Stimulated activated CD8-positive, alpha-beta memory T cell treated with anti-CD3 and anti-CD28 coated beads, Interleukin-4, amount 100 ng/mL, for 24 hours (primary cell): Measurements from ENCODE around the gene IL17B.
A peak's percentile ranks its signal among the peaks of the same experiment; 100 is the strongest.
"Not testable (repeated sequence)": the region's sequence is repeated elsewhere in the genome, so short reads cannot be mapped to it uniquely, and the experiment has no call there.

ENCODE experiments used
- DNase-seq: peaks from one replicate; pipeline ENCODE4 v3.0.0-alpha.2; 2020; ENCODE audit warnings: low read depth

Gene IL17B

DNA sequence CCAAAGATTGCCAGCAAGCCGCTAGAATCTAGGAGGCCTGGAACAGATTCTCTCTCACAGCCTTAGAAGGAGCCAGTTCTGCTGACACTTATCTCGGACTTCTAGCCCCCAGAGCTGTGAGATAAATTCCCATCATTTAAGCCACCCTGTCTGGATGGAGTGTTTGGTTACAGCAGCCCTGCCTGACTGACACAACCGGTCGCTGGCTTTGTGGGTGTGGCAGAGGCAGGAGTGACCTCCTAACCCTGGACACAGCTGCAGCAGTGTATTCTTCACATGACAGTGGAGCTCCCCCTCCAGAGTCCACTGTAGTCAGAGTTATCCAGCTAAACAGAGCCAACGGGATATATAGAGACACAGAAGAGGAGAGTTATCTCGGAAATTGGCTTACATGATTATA is 21.2 kb upstream of the IL17B start:
- no peak for DNase-seq

DNA sequence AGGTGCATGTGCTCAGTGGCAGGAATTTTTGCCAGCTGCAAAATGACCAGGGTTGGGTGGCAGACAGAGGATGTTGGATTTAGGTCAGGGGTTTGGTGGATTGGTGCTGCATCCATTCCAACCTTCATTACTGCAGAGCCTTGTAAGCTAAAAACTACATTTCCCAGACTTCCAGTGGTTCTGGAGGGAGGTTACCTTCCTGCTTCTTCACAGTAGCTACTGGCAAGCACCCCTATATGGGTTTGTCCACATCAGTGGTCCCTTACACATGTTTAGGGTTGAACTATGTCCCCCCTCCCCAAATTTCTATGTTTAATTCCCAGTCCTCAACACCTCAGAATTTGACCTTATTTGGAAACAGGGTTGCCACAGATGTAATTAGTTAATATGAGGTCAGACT is 20.7 kb upstream of the IL17B start:
- no peak for DNase-seq

DNA sequence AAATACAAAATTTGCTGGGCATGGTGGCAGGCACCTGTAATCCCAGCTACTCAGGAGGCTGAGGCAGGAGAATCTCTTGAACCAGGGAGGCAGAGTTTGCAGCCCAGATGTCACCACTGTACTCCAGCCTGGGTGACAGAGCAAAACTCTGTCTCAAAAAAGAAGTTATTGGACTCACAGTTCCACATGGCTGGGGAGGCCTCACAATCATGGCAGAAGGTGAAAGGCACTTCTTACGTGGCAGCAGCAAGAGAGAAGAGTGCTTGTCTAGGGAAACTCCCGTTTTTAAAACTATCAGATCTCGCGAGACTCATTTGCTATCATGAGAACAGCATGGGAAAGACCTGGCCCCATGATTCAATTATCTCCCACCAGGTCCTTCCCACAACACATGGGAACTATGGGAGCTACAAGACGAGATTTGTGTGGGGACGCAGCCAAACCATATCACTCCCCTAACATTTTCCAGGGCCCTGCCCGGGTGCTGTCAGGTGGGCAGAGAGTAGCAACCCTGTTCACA is 19.7 kb upstream of the IL17B start:
- DNase-seq, result not testable (repeated sequence)

DNA sequence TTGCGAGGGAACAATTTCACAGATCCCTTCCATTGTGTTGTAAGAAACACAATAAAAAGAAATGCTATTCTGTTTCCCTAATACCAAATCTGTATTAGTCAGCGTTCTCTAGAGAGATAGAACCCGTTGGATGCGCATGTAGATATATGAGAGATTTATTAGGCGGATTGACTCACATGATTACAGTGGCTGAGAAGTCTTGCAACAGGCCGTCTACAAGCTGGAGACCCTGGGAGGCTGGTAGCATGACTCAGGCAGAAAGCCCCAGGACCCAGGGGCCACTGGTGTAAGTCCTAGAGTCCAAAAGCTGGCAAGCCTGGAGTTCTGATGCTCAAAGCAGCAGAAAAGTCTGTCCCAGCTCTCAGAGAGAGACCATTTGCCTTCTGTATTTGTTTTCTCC is 18.4 kb upstream of the IL17B start:
- no peak for DNase-seq

DNA sequence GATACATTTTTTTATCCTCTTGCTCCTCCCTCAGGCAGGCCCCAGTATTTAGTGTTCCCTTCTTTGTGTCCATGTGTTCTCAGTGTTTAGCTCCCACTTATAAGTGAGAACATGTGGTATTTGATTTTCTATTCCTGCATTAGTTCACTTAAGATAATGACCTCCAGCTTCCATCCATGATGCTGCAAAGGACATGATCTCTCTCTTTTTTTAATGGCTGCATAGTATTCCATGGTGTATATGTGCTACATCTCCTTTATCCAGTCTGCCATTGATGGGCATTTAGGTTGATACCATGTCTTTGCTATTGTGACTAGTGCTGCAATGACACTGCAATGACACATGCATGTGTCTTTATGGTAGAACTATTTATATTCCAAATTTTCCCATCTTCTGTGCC is 15.9 kb upstream of the IL17B start:
- not testable (repeated sequence) for DNase-seq

DNA sequence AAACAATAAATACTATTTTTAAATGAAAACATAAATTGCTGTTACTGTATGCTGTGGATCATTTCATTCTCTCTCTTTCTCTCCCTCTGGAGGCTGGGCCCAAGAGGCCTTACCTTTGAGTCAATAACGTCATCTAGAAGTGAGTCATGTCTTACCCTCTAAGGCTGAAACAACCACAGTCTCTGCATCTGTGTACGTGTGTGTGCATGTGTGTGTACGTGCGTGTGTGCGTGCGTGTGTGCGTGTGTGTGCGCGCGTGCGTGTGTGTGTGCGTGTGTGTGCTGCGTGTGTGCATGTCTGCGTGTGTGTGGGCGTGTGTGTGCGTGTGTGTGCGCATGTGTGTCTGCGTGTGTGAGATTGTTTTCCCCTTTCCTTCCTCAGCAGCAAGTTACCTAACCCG is 13.6 kb upstream of the IL17B start:
- DNase-seq, result no peak

DNA sequence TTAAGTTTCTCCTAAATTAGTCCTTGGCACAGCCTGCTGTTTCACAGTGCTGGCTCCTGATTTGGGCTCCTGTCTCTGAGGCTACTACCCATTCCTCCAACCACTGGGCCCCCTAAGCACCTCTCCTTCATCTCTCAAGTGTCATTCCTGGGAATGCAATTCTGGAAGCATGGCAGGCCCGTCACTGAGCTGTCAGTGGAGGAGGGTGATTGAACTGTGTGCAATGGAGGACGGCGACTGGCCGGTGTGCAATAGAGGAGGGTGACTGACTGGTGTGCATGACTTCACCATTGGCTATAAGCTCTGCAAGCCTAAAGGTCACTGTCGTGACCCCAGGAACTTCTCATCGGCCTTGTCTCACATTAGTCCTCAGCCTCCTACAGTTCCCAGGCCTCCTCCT is 12.4 kb upstream of the IL17B start:
- no peak for DNase-seq

DNA sequence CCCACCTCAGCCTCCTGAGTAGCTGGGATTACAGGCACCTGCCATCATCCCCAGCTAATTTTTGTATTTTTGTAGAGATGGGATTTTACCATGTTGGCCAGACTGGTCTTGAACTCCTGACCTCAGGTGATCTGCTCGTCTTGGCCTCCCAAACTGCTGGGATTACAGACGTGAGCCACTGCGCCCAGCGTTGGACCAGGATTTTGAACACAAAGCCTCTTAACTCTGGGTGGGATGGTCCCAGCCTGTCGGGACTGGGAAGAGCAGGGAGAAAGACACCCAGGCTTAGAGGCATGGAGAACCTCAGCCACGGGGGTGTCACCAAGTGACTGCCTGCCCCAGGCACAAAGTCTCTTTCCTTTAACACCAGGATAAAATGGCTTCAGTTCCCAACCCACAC is 12.0 kb upstream of the IL17B start:
- DNase-seq, result not testable (repeated sequence)

DNA sequence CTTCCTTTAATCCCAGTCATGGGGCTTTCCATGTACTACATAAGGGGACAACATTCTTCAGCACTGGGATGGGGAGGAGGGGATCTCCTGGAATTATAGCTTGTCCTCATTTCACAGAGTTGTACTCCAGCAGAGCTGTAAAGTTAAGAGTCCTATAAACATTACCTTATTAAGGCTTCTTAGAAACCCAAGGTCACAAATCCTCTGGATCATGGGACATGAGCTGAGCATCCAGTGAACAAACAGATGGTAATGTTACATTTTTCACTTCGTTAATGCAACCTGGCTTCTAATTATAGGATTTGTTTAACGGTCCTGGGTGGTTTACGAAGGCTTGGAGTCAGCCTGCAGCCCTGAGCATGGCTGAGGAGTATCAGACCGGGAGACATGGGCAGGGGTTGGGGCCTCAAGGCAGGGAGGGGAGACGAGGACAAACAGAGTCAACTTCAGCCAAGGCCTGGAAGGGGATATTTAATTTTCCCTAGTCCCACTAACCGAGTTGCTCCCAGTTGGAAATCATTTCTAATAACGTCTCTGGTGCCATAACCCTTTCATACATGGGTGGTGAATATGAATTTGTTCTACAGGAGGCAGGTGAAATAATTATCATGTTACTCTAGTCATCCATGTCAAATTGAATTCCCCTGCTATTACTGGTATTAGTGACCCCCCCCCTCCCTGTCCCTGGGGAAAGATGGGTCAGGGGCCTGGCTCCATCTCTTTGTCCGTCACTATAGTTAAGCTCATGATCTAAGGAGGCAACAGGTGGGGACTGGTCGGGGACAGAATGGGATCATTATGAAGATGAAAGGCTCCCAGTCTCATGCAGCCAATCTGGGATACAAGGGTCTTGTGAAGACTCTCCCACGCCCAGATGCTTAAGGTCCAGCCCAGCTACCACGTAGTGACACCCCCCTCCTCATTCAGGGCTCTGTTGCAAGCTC is 10.7 kb upstream of the IL17B start:
- DNase-seq, result no peak

DNA sequence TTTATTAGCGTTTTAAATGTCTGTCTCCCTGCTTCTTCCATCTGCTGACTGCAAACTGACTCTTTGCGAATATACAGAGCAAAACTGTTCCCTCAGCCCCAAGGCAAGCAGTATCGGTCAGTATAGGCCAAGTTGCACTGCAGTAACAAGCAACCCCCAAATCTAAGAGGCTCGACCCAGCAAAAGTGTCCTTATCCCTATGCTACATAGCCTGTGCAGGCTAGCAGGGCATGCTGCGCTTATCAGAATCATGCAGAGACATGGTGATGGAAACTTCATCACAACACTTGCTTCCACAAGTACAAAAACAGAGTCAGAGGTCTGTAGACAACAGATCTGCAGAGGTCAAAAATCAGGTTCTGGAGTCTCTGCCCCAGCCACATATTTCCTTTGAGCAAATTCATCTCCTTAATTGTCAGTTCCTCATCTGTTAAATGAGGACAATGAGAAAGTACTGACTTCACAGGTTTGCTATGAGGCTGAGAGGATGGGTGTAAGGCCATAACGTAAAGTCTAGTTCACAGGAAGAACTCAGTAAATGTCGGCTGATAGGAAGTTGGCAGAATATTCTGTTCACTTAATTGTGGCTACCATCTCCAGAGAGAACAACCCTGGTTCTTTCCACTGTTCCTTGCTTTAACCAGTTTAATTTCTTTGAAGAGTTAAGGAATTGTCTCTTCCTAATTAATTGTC is 9.6 kb upstream of the IL17B start:
- DNase-seq, result no peak

DNA sequence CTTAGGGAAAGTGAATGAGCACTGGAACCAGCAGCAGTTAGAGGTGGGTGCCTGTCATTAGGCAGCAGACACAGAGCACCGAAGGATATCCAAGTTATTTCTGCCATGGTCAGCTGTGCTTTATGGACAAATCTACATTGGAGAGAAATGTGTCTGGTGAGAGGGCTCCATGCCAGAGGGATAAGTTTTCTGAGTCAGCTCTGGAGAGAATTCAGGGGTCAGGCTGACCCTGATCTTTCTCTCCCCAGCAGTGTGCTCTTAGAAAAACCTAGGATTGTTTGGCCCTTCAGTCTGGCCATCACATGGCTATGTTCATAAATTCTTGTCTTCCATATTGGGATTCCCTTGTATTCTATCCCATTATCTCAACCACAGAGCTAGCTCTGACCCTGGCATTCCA is 8.9 kb upstream of the IL17B start:
- DNase-seq, result no peak

DNA sequence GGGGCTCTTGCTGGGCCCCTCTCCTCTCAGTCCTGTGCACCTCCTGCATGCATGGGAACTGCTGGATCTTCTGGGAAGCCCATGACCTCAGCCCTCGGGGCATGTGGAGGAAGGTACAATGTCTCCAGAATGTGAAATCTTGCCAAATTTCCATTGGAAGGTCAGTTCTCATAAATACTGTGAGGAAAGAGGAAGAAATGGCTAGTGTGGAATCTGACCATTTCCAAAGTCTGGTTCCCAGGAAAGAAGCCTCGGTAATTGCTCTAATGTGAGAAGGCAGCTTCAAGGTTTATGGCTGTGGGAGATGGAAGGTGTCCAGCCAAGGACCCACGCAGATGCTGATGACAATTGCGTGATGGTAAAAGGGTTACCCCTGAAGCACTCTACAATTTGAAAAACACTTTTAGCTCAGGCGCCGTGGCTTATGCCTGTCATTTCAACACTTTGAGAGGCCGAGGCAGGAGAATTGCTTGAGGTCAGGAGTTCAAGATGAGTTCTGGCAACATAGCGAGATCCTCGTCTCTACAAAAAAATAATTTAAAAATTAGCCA is 8.1 kb upstream of the IL17B start:
- DNase-seq, result no peak

DNA sequence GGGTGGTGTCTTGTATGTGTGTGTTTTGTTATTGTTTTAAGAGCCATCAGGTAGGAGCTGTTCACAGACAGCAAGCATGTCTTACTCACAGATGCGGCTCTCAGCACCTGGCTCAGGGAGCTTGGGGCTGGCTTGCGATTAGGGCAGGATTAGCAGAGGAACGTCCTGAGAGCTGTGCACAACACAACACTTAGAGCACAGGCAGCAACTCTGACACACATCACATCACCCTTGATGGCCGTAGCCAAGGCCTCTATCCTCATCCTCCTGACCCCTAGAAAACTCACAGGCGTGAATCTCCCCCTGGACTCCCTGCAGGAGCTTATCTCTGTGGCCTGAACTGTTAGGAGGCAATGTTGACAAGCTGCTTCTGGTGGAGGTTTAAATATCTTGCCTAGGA is 7.1 kb upstream of the IL17B start:
- no peak for DNase-seq

DNA sequence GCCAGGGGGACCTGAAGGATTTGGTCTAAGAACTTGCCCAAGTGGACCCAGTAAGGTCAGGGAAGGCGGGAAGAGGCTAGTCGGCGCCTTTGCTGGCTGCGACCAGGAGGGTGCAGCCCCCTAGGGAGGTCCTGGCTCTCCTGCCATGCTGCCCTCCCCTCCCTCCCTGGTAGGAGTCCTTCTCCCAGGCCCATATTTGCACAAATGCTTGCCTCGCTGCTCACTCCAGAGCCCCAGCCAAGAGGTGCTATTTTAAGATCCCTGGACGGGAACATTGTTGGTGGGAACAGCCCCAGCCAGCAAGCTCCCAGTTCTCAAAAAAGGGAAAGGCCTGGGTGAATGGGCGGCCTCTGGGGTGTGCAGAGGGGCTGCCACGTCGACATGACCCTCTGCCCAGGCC is 4.3 kb upstream of the IL17B start:
- DNase-seq, result no peak

DNA sequence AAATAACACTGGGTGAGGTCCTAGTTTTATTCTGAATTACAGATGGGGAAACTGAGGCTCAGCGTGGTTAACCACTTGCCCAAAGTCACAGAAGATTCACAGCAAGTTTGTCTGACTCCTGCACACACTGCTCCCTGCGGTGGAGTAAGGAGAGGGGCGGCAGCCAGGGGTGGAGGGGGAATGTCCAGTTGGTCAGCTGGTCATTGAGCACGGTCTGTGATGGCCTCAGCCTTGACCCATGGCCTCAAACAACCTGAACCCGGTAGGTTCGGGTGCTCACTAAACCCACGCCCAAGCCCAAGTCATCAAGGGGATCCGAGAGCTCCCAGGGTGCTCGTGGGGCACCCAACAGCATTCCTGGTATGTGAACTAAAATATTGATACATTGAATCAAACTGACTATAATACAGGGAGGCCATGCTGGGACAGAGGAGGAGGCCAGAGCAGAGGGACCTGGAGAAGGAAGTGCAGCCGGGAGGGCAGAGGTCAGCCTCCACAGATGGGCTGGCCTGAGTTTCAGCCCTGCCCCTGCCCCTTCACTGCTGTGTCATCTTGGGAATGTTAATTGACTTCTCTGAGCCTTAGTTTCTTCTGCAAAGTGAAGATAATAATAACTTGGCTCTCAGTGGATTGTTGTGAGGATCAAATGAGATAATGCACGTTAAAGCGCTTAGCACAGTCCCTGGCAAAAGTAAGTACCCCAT is 3.6 kb upstream of the IL17B start:
- no peak for DNase-seq

DNA sequence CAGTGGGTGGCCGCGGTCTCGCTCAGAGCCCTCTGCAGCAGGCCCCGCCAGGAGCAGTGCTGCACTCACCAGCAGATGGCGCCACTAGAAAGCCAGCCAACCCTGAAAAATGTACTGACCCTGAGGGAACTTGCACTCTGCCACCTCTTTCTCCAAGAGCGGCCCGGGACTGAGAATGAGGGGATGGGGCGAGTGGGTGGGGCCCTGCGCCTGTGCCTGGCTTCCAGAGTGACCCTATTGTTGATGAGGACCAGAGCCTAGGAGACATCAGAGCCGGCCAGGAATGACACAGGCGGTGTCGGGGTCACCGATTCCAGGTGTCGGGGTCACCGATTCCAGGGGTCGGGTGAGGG is 2.9 kb upstream of the IL17B start:
- DNase-seq, result peak; percentile 58

DNA sequence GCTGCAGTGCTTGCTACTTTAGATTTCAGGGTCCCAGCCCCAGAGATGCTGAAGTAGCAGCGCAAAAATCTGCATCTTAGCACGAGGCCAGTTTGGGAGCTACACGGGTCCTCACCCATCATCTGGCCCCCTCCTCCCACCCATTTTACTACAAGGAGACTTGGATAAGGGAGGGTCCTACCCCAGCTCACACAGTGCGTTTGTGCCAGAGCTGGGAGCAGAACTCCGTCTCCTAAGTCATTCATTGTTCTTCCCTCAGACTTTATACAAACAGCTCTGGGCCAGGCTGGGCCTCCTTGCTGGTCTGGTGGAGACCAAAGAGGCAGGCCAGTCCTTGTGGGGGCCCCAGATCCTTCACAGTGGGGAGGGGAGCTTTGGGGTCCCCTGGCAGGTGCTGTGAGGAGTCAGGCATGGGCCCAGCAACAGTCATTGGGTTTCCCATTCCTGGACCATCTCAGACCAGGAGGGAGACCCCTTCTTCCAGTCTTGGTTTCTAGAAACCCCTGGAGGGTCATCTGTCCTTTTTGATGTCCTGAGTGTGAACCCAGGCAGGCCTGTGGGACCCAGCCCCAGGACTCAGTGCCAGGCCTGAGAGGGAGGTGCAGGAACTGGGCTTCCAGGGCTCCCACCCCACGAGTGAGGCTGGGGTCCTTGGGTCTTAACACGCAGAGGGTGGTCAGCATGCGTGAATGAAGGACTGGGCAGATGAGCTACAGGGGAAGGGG is 2.3 kb upstream of the IL17B start:
- DNase-seq, result no peak

DNA sequence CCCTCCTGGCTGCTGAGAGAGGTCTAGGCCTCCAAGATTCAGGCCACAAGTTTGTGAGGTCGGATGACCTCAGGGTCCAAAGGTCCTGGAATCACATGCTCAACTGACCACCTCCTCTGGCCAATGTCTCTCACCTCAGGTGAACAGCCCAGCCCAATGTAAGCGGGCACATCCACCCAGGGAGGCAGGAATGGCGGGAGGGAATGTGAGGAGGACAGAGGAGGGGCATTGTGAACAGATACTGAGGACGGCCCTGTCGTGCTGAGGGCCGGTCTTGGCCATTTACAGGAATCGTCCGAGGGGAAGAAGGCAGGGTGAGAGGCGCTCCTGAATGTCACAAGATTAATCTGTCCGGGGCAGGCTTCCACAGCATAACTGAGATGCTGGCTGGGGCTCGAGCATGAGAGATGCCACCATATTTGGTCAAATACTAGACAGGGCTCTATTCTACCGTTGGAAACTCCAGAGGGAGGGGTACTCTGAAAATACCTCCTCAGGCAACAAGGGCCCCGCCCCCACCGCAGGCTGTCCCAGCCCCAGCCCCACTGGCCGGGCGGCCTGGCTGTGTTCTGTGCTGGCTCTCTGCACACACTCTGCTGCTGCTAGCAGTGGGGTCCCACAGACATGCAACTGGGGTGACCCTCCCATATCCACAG is 1.5 kb upstream of the IL17B start:
- DNase-seq, result no peak

DNA sequence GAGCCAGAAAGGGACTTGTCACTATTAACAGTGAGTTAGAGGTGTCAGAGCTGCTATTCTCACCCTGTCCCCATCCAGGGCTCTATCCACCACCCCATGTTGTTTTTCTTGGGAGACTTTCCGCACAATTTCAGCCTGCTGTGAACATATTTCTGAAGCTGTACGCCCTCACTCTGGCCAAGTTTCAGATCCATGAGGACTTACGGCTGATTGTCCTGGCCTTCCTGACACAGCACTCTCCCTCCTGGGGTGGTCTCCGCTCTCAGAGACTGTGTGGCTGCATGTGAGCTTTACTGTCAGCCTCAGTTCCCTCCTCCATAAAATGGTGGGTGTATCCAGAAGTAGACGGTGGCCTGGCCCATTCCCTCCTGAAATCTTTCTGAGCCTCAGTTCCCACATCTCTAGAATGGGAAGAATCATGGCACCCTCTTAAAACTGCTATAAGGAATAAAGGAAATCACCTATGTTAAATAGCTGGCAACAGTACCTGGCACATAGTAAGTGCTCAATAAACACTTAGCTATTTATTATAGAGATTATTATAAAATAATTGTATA is 804 bp upstream of the IL17B start:
- no peak for DNase-seq

DNA sequence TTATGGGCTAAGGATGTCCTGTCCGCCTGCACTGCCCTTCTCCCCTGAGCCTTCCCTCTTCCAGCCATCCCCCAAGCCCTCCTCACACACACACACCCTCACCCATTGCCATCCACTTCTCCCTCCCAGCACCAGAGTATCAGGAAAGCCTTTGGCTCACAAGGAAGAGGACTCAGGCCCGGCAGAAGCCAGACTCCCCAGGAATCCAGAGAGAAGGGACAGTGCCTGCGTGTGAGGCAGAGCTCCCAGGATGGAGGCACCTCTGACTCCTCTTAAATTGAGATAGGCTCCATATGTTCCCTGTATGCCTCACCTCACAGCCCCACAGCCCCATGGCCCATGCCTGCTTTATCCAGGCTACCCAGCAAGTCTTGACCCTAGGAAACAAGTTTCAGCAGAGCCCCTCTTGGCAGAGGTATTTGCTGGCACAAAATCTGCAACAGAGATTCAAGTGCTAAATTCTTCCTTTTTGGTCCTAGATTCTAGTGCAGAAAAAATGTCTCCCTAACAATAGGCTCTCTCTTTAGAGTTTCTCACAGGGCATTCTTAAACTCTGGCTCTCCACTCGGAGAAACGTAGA is 761 bp downstream of the IL17B start:
- DNase-seq, result no peak
